OCI-LY3 (cell line): ENCODE results near the gene KRT38.

Source experiments
- H2AFZ ChIP-seq: fragments of 200-600, 300-600 bp; shearing (Covaris generic); 2 replicates; pipeline ENCODE4 v1.6.0; 2014; ENCODE audit warnings: antibody characterized with exemption, low read depth, low read length
- H3K27ac ChIP-seq: fragments of 200-600, 300-600 bp; sonication (generic); 2 replicates; pipeline ENCODE4 v1.5.1; 2014; ENCODE audit warnings: mild to moderate bottlenecking, low read length, moderate library complexity, mixed read lengths
- H3K27me3 ChIP-seq: fragments of 200-600, 300-600 bp; sonication (generic); 2 replicates; pipeline ENCODE4 v1.6.1; 2014; ENCODE audit warnings: low read depth, low read length, mixed read lengths
- H3K36me3 ChIP-seq: fragments of 200-600, 300-600 bp; sonication (generic); replicated peaks from 2 replicates; pipeline ENCODE3; 2014; ENCODE audit warnings: low read depth, low read length, mixed read lengths
- H3K4me1 ChIP-seq: fragments of 300-600, 200-600 bp; sonication (generic); 2 replicates; pipeline ENCODE4 v1.6.1; 2014; ENCODE audit warnings: low read length, mixed read lengths
- H3K4me2 ChIP-seq: fragments of 200-600, 300-600 bp; sonication (generic); 2 replicates; pipeline ENCODE4 v1.6.1; 2014; ENCODE audit warnings: low read length, mixed read lengths
- H3K4me3 ChIP-seq: fragments of 300-600, 200-600 bp; sonication (generic); 2 replicates; pipeline ENCODE4 v1.5.1; 2014; ENCODE audit warnings: antibody characterized with exemption, mild to moderate bottlenecking, low read length, moderate library complexity
- H3K79me2 ChIP-seq: fragments of 300-600, 200-600 bp; shearing (Covaris generic); 2 replicates; pipeline ENCODE4 v1.6.1; 2014; ENCODE audit warnings: mild to moderate bottlenecking, low read length, mixed read lengths
- H3K9ac ChIP-seq: fragments of 300-600, 200-600 bp; shearing (Covaris generic); 2 replicates; pipeline ENCODE4 v1.6.0; 2014; ENCODE audit warnings: mild to moderate bottlenecking, low read length, moderate library complexity
- H3K9me3 ChIP-seq: fragments of 200-600, 300-600 bp; shearing (Covaris generic); 2 replicates; pipeline ENCODE4 v1.6.1; 2014; ENCODE audit warnings: low read length, mixed read lengths; ENCODE audit not compliant: insufficient read depth
- H4K20me1 ChIP-seq: fragments of 200-600, 300-600 bp; sonication (generic); 2 replicates; pipeline ENCODE4 v1.6.1; 2016; ENCODE audit warnings: low read length, mixed read lengths; ENCODE audit not compliant: insufficient read depth
- EZH2phosphoT487 ChIP-seq: fragments of 200-600 bp; shearing (Covaris generic); IDR thresholded peaks from 2 replicates; pipeline ENCODE4 v1.6.1; 2018; ENCODE audit warnings: antibody characterized with exemption, mixed run types, low read depth
- TF ChIP-seq, protein P1 (sequence below): fragments of 200-600, 300-600 bp; sonication (generic); IDR thresholded peaks from 2 replicates; pipeline ENCODE4 v1.5.1; 2014; ENCODE audit warnings: antibody characterized with exemption, low read length, low read depth

KRT38 gene

DNA sequence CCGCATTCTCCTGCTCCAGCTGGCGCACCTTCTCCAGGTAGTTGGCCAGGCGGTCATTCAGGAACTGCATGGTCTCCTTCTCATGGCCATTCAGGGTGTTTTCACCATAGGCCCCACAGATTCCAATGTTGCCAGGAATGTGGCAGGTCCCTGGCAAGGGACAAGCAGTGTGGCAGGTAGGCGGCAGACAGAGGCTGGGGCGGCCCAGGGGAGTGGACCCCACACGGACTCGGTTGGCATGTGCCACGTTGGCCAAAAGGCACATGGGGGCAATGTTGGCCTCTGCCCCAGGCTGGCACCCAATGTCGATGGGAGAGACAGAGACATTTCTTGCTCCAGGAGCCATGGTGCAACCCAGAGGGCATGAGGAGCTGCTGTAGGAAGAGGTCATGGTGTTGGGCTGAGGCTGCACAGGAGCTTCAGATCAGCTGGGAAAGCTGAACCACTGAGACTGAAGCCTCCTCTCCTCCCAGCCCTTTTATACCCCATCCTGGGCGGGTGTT, at the start of gene KRT38:
TSS of gene KRT38 (minus strand) at position 453 of the 503 bp plus-strand sequence. CDS start at position 391, 62 bp downstream.
- peaks cover 50% of the 10 kb centered on the region for H3K27me3 ChIP-seq
- H3K4me3 ChIP-seq, result no peak within 1 kb of the TSS
- no peak within 1 kb of the TSS for H3K9ac ChIP-seq
- no peak for TF ChIP-seq EZH2phosphoT487
- TF ChIP-seq, protein P1, sequence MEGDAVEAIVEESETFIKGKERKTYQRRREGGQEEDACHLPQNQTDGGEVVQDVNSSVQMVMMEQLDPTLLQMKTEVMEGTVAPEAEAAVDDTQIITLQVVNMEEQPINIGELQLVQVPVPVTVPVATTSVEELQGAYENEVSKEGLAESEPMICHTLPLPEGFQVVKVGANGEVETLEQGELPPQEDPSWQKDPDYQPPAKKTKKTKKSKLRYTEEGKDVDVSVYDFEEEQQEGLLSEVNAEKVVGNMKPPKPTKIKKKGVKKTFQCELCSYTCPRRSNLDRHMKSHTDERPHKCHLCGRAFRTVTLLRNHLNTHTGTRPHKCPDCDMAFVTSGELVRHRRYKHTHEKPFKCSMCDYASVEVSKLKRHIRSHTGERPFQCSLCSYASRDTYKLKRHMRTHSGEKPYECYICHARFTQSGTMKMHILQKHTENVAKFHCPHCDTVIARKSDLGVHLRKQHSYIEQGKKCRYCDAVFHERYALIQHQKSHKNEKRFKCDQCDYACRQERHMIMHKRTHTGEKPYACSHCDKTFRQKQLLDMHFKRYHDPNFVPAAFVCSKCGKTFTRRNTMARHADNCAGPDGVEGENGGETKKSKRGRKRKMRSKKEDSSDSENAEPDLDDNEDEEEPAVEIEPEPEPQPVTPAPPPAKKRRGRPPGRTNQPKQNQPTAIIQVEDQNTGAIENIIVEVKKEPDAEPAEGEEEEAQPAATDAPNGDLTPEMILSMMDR, result no peak
- H3K27ac ChIP-seq, result no peak within 1 kb of the TSS
- no peaks in the 10 kb centered on the region for H3K9me3 ChIP-seq
- H3K4me1 ChIP-seq, result no peaks in the 10 kb centered on the region
- no peaks in the 10 kb centered on the region for H3K79me2 ChIP-seq
- H2AFZ ChIP-seq, result no peak within 1 kb of the TSS
- H4K20me1 ChIP-seq, result no peaks in the 10 kb centered on the region
- H3K36me3 ChIP-seq, result no peaks in the 10 kb centered on the region
- H3K4me2 ChIP-seq, result no peak within 1 kb of the TSS

DNA sequence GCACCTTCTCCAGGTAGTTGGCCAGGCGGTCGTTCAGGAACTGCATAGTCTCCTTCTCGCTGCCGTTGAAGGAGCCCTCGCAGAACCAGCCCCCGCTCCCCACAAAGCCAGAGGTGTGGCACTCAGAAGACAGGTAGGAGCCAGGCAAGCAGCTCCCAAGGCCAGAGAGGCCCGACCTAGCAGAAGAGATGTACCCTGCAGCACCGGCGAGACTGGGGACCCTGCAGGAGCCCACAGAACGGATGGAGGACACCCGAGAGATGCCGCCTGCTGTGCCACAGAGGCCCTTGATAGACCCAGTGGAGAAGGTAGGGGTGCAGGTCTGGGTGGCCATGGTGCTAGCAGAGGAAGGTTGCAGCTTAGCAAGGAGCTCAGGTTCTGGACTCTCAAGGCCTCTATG, 48.7 kb upstream of the KRT38 start, which contains the start of gene KRT36:
TSS of gene KRT36 (minus strand) at position 380 of the 400 bp plus-strand sequence. CDS start at position 334, 46 bp downstream.
- H2AFZ ChIP-seq, result peak within 1 kb of the TSS; percentile 72
- H3K4me3 ChIP-seq, result peak within 1 kb of the TSS; percentile 5; the same call in 1 of the 2 replicates
- peaks cover 10% of the 10 kb centered on the region for H3K4me1 ChIP-seq
- no peaks in the 10 kb centered on the region for H3K27me3 ChIP-seq
- H3K36me3 ChIP-seq, result no peaks in the 10 kb centered on the region
- H4K20me1 ChIP-seq, result no peaks in the 10 kb centered on the region
- H3K9me3 ChIP-seq, result no peaks in the 10 kb centered on the region
- H3K27ac ChIP-seq, result no peak within 1 kb of the TSS
- no peak for TF ChIP-seq EZH2phosphoT487
- TF ChIP-seq, protein P1, result no peak
- H3K4me2 ChIP-seq, result peak within 1 kb of the TSS; percentile 44
- no peaks in the 10 kb centered on the region for H3K79me2 ChIP-seq
- no peak within 1 kb of the TSS for H3K9ac ChIP-seq

DNA sequence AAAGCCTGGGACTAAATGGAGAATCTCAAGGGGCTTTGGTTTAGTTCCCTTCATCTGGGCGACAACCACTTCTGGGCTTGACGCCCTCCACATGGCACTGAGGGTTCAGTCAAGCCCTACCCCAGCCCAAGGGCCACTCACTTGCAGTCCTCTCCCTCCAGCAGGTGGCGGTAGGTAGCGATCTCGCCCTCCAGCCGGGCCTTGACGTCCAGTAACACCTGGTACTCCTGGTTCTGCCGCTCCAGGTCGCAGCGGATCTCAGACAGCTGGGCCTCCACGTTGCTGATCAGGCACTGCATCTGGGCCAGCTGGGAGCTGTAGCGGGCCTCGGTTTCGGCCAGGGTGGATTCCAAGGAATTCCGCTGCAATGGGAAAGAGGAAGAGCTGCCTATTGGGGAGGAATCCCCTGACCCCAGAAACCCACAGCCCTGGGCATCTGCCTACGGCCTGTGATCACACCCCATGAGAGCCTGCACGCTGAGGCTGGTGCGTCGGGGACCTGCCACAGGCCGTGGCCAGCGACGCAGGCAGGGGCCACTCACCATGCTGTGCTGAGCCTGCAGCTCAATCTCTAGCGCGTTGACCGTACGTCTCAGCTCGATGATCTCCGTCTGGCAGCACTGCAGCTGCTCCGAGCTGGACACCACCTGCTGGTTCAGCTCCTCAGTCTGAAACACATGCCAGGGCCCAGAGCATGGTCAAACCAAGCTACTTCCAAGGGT, 46.2 kb upstream of the KRT38 start:
- Histone ChIP-seq H3K4me1 (peaks cover 10% of the 10 kb centered on the region), H3K4me2 (no peak overlapping the region), H2AFZ (no peak overlapping the region), H3K36me3 (no peaks in the 10 kb centered on the region), H3K79me2 (no peaks in the 10 kb centered on the region), H3K27me3 (no peaks in the 10 kb centered on the region), H3K4me3 (no peak overlapping the region), H3K27ac (no peak overlapping the region), H3K9me3 (no peaks in the 10 kb centered on the region), H4K20me1 (no peaks in the 10 kb centered on the region), H3K9ac (no peak overlapping the region)
- TF ChIP-seq EZH2phosphoT487, result no peak
- TF ChIP-seq, protein P1, result peak; percentile 51

DNA sequence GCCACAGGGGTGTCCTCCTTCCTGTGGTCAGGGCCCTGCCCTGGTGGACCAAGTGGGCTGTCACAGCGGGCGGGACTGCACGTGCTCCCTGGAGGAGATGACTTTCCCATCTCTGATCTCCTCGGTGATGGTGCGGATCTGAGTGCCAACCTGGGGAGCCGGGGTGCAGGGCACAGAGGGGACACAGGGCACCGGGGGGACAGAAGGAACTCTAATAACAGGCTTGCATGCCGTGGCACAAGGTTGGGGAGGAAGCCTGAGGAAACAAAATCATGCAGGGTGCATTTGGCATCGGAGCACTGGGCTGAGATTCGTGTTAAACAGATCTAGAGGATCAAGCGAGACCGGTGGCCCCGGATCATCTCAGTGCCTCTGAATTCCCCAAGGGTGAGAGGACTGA, 45.5 kb upstream of the KRT38 start:
- Histone ChIP-seq H3K4me1 (peaks cover 10% of the 10 kb centered on the region), H3K9me3 (no peaks in the 10 kb centered on the region), H4K20me1 (no peaks in the 10 kb centered on the region), H3K27ac (no peak overlapping the region), H3K79me2 (no peaks in the 10 kb centered on the region), H3K27me3 (no peaks in the 10 kb centered on the region), H3K4me2 (no peak overlapping the region), H2AFZ (no peak overlapping the region), H3K36me3 (no peaks in the 10 kb centered on the region), H3K4me3 (no peak overlapping the region), H3K9ac (no peak overlapping the region)
- TF ChIP-seq, protein P1, result no peak
- TF ChIP-seq EZH2phosphoT487, result no peak
